Activated T-helper 1 cell treated with anti-CD3 and anti-CD28 coated beads, Interleukin-12 subunit alpha, Interleukin-12 subunit beta, Interleukin-2, Interleukin-4 antibody, amounts not matched to agents 30 ng/mL and 10 ng/mL and 1 ng/mL, durations not matched to agents 14 hours and 24 hours and 36 hours (primary cell): ENCODE results near the gene HRH3. TPM values are rescaled to one million over a fixed set of nuclear protein-coding genes. Genes with fewer than 3 reads are reported as not detected.
A peak's percentile ranks its signal among the peaks of the same experiment; 100 is the strongest.

ENCODE experiments used
- DNase-seq: peaks from one replicate; pipeline ENCODE4 v3.0.0; 2021; ENCODE audit warnings: low spot score
- H3K27ac Mint-ChIP-seq: one replicate; pipeline ENCODE4 v1.8.0; 2021; ENCODE audit warnings: mild to moderate bottlenecking, mixed read lengths
- H3K27me3 Mint-ChIP-seq: one replicate; pipeline ENCODE4 v1.8.0; 2022; ENCODE audit warnings: mild to moderate bottlenecking, moderate library complexity, mixed read lengths; ENCODE audit not compliant: insufficient read depth
- H3K36me3 Mint-ChIP-seq: one replicate; pipeline ENCODE4 v1.8.0; 2021; ENCODE audit warnings: low read depth, mixed read lengths
- H3K4me1 Mint-ChIP-seq: one replicate; pipeline ENCODE4 v1.8.0; 2021; ENCODE audit warnings: low read depth, mixed read lengths
- H3K4me3 Mint-ChIP-seq: one replicate; pipeline ENCODE4 v1.8.0; 2021; ENCODE audit warnings: mild to moderate bottlenecking, moderate library complexity, mixed read lengths
- H3K9me3 Mint-ChIP-seq: one replicate; pipeline ENCODE4 v1.8.0; 2021; ENCODE audit warnings: mixed read lengths
- intact Hi-C: fragments of 100-400 bp; cut with micrococcal nuclease; formaldehyde crosslinking; loops from one replicate; pipeline ENCODE4 v1.15.1; 2024
- total RNA-seq: library from RNA; stranded (reverse); gene quantifications from 2 replicates; pipeline ENCODE4 v1.2.3, GENCODE V29; 2022

The HRH3 gene
- total RNA-seq: not detected in 2 replicates

- Mint-ChIP-seq H3K4me3 (peak within 1 kb of the TSS; percentile 15), H3K4me1 (no peaks in the 10 kb centered on the region), H3K27me3 (peaks cover 20% of the 10 kb centered on the region), H3K27ac (no peak within 1 kb of the TSS), H3K36me3 (no peaks in the 10 kb centered on the region), H3K9me3 (no peaks in the 10 kb centered on the region)
- intact Hi-C loops: loop anchor here (1.0 kb wide), 1 partner anchor 18 kb away; the partner anchor contains the start of gene OSBPL2
- peak; percentile 47 for DNase-seq
Measured at GRCh38 chr20:62219992-62220665, at the start of gene HRH3. TSS of gene HRH3 (minus strand) at chr20:62220278. CDS start at chr20:62219970, 308 bp downstream.

GRCh38 chr20:62269871-62270270, 49.8 kb upstream of the HRH3 start:
- no peak overlapping the region for H3K27ac Mint-ChIP-seq
- no peak for DNase-seq
- no peaks in the 10 kb centered on the region for H3K4me1 Mint-ChIP-seq
- intact Hi-C loops: no loop called here
- H3K9me3 Mint-ChIP-seq: no peaks in the 10 kb centered on the region
- H3K4me3 Mint-ChIP-seq: no peak overlapping the region
- H3K27me3 Mint-ChIP-seq: no peaks in the 10 kb centered on the region
- H3K36me3 Mint-ChIP-seq: peaks cover 7% of the 10 kb centered on the region

- H3K27me3 Mint-ChIP-seq: no peaks in the 10 kb centered on the region
- H3K36me3 Mint-ChIP-seq: peaks cover 7% of the 10 kb centered on the region
- no peaks in the 10 kb centered on the region for H3K4me1 Mint-ChIP-seq
- no peak for DNase-seq
- H3K9me3 Mint-ChIP-seq: no peaks in the 10 kb centered on the region
- no peak overlapping the region for H3K4me3 Mint-ChIP-seq
- intact Hi-C loops: no loop called here
- H3K27ac Mint-ChIP-seq: no peak overlapping the region
Measured at GRCh38 chr20:62269378-62269777, 49.3 kb upstream of the HRH3 start.

DNA sequence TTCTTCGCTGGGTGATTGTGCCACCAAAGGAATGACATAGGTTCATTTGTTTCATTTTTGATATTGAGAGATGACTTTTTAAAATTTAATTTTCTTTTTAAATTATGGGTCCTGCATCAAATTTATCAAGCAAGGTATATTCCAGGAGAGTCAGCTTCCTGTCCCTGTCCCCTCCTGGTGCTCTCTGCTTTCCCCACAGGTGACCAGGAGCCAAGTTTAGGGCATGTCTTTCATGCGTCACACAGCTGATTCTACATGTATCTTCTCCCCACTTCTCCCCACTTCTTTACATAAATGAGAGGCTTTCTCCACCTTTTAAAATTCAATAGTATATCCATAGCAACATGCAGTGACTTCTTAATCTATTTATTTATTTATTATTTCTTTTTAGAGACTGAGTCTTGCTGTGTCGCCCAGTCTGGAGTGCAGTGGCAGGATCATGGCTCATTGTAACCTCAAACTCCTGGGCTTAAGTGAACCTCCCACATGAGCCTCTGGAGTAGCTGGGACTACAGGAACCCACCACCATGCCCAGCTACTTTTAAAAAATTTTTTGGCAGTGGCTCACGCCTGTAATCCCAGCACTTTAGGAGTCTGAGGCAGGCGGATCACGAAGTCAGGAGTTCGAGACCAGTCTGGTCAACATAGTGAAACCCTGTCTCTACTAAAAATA, 48.3 kb upstream of the HRH3 start:
- no peaks in the 10 kb centered on the region for H3K4me1 Mint-ChIP-seq
- H3K9me3 Mint-ChIP-seq: no peaks in the 10 kb centered on the region
- DNase-seq: no peak
- peaks cover 6% of the 10 kb centered on the region for H3K36me3 Mint-ChIP-seq
- no peak overlapping the region for H3K4me3 Mint-ChIP-seq
- H3K27ac Mint-ChIP-seq: no peak overlapping the region
- H3K27me3 Mint-ChIP-seq: no peaks in the 10 kb centered on the region
- intact Hi-C loops: no loop called here

DNA sequence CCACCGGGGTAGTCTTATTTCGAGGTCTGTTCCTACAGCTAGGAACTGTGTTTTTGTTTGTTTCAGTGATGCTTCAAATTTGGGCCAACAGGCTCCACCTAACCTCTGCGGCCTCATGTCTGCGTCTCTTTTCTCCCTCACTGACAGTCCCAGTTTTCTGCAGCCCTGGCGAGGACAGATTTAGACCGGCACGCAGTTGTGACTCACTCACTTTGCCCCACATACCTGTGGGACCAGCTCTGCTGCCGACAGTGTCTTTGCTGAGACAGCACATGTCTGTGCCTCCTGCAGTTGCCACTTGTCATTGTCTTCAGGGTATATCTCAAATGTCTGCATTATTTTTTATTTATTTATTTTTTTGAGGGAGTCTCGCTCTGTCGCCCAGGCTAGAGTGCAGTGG, 47.5 kb upstream of the HRH3 start:
- no peak overlapping the region for H3K27ac Mint-ChIP-seq

DNA sequence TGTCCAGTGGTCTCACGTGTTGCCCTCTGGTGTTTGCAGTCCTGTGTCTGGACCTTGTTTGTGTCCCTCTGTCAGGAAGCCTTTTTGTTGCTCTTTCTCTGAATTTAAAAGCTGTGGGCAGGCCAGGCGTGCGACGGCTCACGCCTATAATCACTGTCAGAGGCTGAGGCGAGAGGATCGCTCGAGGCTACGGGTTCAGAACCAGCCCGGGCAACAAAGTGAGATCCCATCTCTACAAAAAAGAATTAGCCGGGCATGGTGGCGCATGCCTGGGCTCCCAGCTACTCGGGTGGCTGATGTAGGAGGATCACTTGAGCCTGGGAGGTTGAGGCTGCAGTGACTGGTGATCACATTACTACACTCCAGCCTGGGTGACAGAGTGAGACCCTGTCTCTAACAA, 46.8 kb upstream of the HRH3 start:
- no peak for DNase-seq
- H3K27me3 Mint-ChIP-seq: no peaks in the 10 kb centered on the region
- H3K4me3 Mint-ChIP-seq: no peak overlapping the region
- no peak overlapping the region for H3K27ac Mint-ChIP-seq
- no peaks in the 10 kb centered on the region for H3K4me1 Mint-ChIP-seq
- no peaks in the 10 kb centered on the region for H3K9me3 Mint-ChIP-seq
- intact Hi-C loops: no loop called here
- peaks cover 8% of the 10 kb centered on the region for H3K36me3 Mint-ChIP-seq

More for the DNA sequence above, 47.5 kb upstream of the HRH3 start:
- no peak for DNase-seq
- Mint-ChIP-seq H3K9me3 (no peaks in the 10 kb centered on the region), H3K36me3 (peaks cover 6% of the 10 kb centered on the region), H3K4me3 (no peak overlapping the region), H3K27me3 (no peaks in the 10 kb centered on the region), H3K4me1 (no peaks in the 10 kb centered on the region)
- intact Hi-C loops: no loop called here

- no peak for DNase-seq
- intact Hi-C loops: no loop called here
- H3K27ac Mint-ChIP-seq: no peak overlapping the region
- H3K36me3 Mint-ChIP-seq: peaks cover 6% of the 10 kb centered on the region
- H3K9me3 Mint-ChIP-seq: no peaks in the 10 kb centered on the region
- no peaks in the 10 kb centered on the region for H3K4me1 Mint-ChIP-seq
- no peaks in the 10 kb centered on the region for H3K27me3 Mint-ChIP-seq
- no peak overlapping the region for H3K4me3 Mint-ChIP-seq
Measured at GRCh38 chr20:62266340-62266739, 46.3 kb upstream of the HRH3 start.

DNA sequence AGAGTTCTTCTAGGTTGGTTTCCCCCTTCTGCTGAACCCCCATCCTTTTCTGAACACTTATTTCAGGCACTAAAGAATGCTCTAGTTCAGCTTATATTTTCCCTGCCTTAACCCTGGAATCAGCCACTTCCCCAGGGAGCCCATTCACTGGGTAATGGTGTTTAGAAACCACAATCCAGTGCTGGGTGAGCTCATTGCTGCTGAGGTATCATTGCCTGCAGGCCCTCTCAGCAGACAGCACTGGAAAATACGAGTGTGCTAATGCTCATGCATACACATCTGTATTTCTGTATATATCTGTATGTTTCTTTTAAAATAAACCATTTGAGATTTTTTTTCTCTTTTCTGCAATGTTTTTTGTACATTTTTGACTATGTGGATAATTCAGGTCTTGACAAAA, 45.3 kb upstream of the HRH3 start:
- DNase-seq: no peak
- no peaks in the 10 kb centered on the region for H3K27me3 Mint-ChIP-seq
- intact Hi-C loops: no loop called here
- H3K9me3 Mint-ChIP-seq: no peaks in the 10 kb centered on the region
- peaks cover 6% of the 10 kb centered on the region for H3K36me3 Mint-ChIP-seq
- no peaks in the 10 kb centered on the region for H3K4me1 Mint-ChIP-seq
- H3K27ac Mint-ChIP-seq: no peak overlapping the region
- no peak overlapping the region for H3K4me3 Mint-ChIP-seq

DNA sequence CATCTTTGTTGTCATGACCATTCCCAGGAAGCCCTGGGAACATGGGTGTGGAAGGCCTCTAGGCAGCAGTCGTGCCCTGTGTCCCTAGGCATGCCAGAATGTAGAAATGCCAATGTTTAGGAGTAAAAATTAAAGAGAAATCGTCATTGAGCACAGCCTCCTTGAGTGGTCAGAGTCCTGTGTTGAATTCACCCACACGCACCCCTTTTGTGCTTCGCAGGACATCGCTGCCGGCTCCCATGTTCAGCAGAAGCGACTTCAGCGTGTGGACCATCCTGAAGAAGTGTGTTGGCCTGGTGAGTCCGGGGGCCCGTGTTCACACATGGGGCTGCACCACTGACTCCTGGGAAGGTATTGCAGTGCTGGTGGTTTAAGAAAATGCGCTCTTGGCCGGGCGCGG, 43.3 kb upstream of the HRH3 start:
- DNase-seq: no peak
- no peaks in the 10 kb centered on the region for H3K4me1 Mint-ChIP-seq
- H3K4me3 Mint-ChIP-seq: no peak overlapping the region
- no peak overlapping the region for H3K27ac Mint-ChIP-seq
- H3K9me3 Mint-ChIP-seq: no peaks in the 10 kb centered on the region
- no peaks in the 10 kb centered on the region for H3K27me3 Mint-ChIP-seq
- intact Hi-C loops: no loop called here
- H3K36me3 Mint-ChIP-seq: peaks cover 6% of the 10 kb centered on the region

GRCh38 chr20:62262064-62262463, 42.0 kb upstream of the HRH3 start:
- intact Hi-C loops: no loop called here
- H3K27me3 Mint-ChIP-seq: no peaks in the 10 kb centered on the region
- no peaks in the 10 kb centered on the region for H3K4me1 Mint-ChIP-seq
- peak overlapping the region; percentile 71 for H3K27ac Mint-ChIP-seq
- H3K36me3 Mint-ChIP-seq: peaks cover 6% of the 10 kb centered on the region
- no peak for DNase-seq
- no peaks in the 10 kb centered on the region for H3K9me3 Mint-ChIP-seq
- H3K4me3 Mint-ChIP-seq: no peak overlapping the region

GRCh38 chr20:62259294-62259565, 39.2 kb upstream of the HRH3 start:
- no peak overlapping the region for H3K27ac Mint-ChIP-seq
- DNase-seq: no peak
- H3K36me3 Mint-ChIP-seq: peaks cover 2% of the 10 kb centered on the region
- no peak overlapping the region for H3K4me3 Mint-ChIP-seq
- no peaks in the 10 kb centered on the region for H3K4me1 Mint-ChIP-seq
- H3K27me3 Mint-ChIP-seq: no peaks in the 10 kb centered on the region
- H3K9me3 Mint-ChIP-seq: no peaks in the 10 kb centered on the region
- intact Hi-C loops: no loop called here

GRCh38 chr20:62258499-62259293, 38.6 kb upstream of the HRH3 start:
- H3K27ac Mint-ChIP-seq: no peak overlapping the region
- peaks cover 2% of the 10 kb centered on the region for H3K36me3 Mint-ChIP-seq
- no peak overlapping the region for H3K4me3 Mint-ChIP-seq
- no peak for DNase-seq
- H3K9me3 Mint-ChIP-seq: no peaks in the 10 kb centered on the region
- H3K27me3 Mint-ChIP-seq: no peaks in the 10 kb centered on the region
- no peaks in the 10 kb centered on the region for H3K4me1 Mint-ChIP-seq
- intact Hi-C loops: no loop called here

- H3K27ac Mint-ChIP-seq: no peak overlapping the region
- H3K9me3 Mint-ChIP-seq: no peaks in the 10 kb centered on the region
- no peak overlapping the region for H3K4me3 Mint-ChIP-seq
- no peaks in the 10 kb centered on the region for H3K4me1 Mint-ChIP-seq
- no peak for DNase-seq
- intact Hi-C loops: no loop called here
- no peaks in the 10 kb centered on the region for H3K36me3 Mint-ChIP-seq
- H3K27me3 Mint-ChIP-seq: no peaks in the 10 kb centered on the region
Measured at GRCh38 chr20:62255976-62256375, 35.9 kb upstream of the HRH3 start.
